Natural killer cell (primary cell): ENCODE results near the gene CHST8. TPM values are rescaled to one million over a fixed set of nuclear protein-coding genes. Genes with fewer than 3 reads are reported as not detected.

Experiments
- ATAC-seq, 3 donors: fragments of 150-1000 bp in 2 of 3; fragments of 200-7000 bp in 1 of 3; cut with Tn5 transposase; 1 replicate in 1 of 3; 2 replicates in 2 of 3; pipeline ENCODE4 v1.10.0; 2021; ENCODE audit warnings: mild to moderate bottlenecking in 2 of 3, moderate library complexity in 2 of 3
- DNase-seq, 2 donors: peaks; one replicate each; pipeline versions ENCODE4 v3.0.0 to v3.0.0-alpha.2; 2013 to 2021; ENCODE audit warnings: mixed read lengths in 1 of 2
- H3K27ac ChIP-seq: one replicate; pipeline ENCODE4 v1.5.1; 2013; ENCODE audit warnings: mild to moderate bottlenecking, low read length
- H3K27me3 ChIP-seq: one replicate; pipeline ENCODE4 v1.6.1; 2013; ENCODE audit warnings: low read length; ENCODE audit not compliant: control insufficient read depth, insufficient read depth
- H3K36me3 ChIP-seq: one replicate; pipeline ENCODE4 v1.6.1; 2013; ENCODE audit warnings: low read length; ENCODE audit not compliant: control insufficient read depth, insufficient read depth
- H3K4me1 ChIP-seq: one replicate; pipeline ENCODE4 v1.6.1; 2013; ENCODE audit warnings: low read length; ENCODE audit not compliant: control insufficient read depth, insufficient read depth
- H3K4me3 ChIP-seq: one replicate; pipeline ENCODE4 v1.5.1; 2013; ENCODE audit warnings: low read length
- H3K9me3 ChIP-seq: one replicate; pipeline ENCODE4 v1.6.1; 2013; ENCODE audit warnings: low read length; ENCODE audit not compliant: control insufficient read depth, insufficient read depth
- H3K27ac Mint-ChIP-seq, 2 donors: one replicate each; pipeline ENCODE4 v1.8.0; 2022; ENCODE audit warnings: mild to moderate bottlenecking in 2 of 2, mixed read lengths in 2 of 2, moderate library complexity in 1 of 2
- H3K27me3 Mint-ChIP-seq, 2 donors: one replicate each; pipeline ENCODE4 v1.8.0; 2022; ENCODE audit warnings: low read depth in 2 of 2, mixed read lengths in 2 of 2
- H3K36me3 Mint-ChIP-seq: one replicate; pipeline ENCODE4 v1.8.0; 2022; ENCODE audit warnings: mixed read lengths
- H3K4me1 Mint-ChIP-seq, 2 donors: one replicate each; pipeline ENCODE4 v1.8.0; 2022; ENCODE audit warnings: mixed read lengths in 2 of 2
- H3K4me3 Mint-ChIP-seq: one replicate; pipeline ENCODE4 v1.8.0; 2022; ENCODE audit warnings: mild to moderate bottlenecking, moderate library complexity, mixed read lengths
- H3K9me3 Mint-ChIP-seq, 2 donors: one replicate each; pipeline ENCODE4 v1.8.0; 2022; ENCODE audit warnings: mixed read lengths in 2 of 2
- WGBS: methylation state at CpG from one replicate; pipeline ENCODE4 v1.1.7; 2013; ENCODE audit warnings: missing lambda C conversion rate; ENCODE audit not compliant: insufficient coverage; 5-methylcytosine and 5-hydroxymethylcytosine counted together
- intact Hi-C: fragments of 100-400 bp; cut with micrococcal nuclease; formaldehyde crosslinking; loops from one replicate; pipeline ENCODE4 v1.14.2; 2022
- total RNA-seq, 4 donors: library from RNA; stranded (reverse); fragments of 120-200 nt in 1 of 4; gene quantifications; one replicate each; pipeline versions ENCODE4 v1.2.3 to v1.2.4, GENCODE V29; 2013 to 2022
- TF ChIP-seq, protein P1 (sequence below): fragments of 200-600 bp; IDR thresholded peaks from one replicate; pipeline ENCODE4 v1.8.0; 2022; ENCODE audit warnings: antibody characterized with exemption

CHST8 gene
- total RNA-seq, 3 donors from 2014 or later (not counting 1 experiment from before 2014, with no cell fraction given), result not detected

DNA sequence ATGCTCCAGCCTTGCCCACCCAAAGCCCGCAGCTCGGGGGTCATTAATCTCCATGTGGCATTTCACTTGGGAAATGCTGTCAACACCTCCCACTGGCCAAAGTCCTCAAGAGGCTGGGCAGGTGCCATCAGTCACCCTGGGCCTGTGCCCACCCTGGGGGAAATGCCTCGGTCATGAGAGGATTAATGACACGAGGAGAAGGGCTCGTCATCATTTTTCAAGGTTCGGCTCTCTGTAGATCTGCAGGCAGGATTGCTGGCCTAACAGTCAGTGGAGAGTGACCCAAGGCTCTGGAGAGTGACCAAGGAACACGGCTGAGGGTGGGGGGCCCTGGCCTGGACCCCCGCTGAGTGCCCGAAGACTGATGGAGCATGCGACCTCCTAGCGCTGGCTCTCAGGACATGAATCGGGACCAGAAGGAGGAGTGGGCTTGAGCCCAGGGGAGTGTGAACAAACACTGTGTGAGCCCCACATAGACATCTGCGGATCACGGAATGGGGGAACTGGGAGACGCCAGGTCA, 159.7 kb downstream of the CHST8 start:
- H3K27ac Mint-ChIP-seq, result no peak overlapping the region
- H3K4me3 Mint-ChIP-seq, result no peak overlapping the region
- H3K27me3 ChIP-seq, result no peaks in the 10 kb centered on the region
- 92% methylated on average over 15 of the region's 15 CpGs for WGBS
- H3K36me3 Mint-ChIP-seq, result no peaks in the 10 kb centered on the region
- H3K27me3 Mint-ChIP-seq, result peaks cover 30 to 31% of the 10 kb centered on the region in 2 donors
- peaks cover 0 to 21% of the 10 kb centered on the region in 2 donors for H3K4me1 Mint-ChIP-seq
- H3K4me3 ChIP-seq, result no peak overlapping the region
- H3K27ac ChIP-seq, result no peak overlapping the region
- TF ChIP-seq, protein P1, sequence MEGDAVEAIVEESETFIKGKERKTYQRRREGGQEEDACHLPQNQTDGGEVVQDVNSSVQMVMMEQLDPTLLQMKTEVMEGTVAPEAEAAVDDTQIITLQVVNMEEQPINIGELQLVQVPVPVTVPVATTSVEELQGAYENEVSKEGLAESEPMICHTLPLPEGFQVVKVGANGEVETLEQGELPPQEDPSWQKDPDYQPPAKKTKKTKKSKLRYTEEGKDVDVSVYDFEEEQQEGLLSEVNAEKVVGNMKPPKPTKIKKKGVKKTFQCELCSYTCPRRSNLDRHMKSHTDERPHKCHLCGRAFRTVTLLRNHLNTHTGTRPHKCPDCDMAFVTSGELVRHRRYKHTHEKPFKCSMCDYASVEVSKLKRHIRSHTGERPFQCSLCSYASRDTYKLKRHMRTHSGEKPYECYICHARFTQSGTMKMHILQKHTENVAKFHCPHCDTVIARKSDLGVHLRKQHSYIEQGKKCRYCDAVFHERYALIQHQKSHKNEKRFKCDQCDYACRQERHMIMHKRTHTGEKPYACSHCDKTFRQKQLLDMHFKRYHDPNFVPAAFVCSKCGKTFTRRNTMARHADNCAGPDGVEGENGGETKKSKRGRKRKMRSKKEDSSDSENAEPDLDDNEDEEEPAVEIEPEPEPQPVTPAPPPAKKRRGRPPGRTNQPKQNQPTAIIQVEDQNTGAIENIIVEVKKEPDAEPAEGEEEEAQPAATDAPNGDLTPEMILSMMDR, result no peak
- ATAC-seq, result no peak
- H3K9me3 Mint-ChIP-seq, result no peaks in the 10 kb centered on the region
- H3K9me3 ChIP-seq, result no peaks in the 10 kb centered on the region
- peaks cover 3% of the 10 kb centered on the region for H3K4me1 ChIP-seq
- intact Hi-C loops, result no loop called here
- no peaks in the 10 kb centered on the region for H3K36me3 ChIP-seq
- DNase-seq, result no peak

DNA sequence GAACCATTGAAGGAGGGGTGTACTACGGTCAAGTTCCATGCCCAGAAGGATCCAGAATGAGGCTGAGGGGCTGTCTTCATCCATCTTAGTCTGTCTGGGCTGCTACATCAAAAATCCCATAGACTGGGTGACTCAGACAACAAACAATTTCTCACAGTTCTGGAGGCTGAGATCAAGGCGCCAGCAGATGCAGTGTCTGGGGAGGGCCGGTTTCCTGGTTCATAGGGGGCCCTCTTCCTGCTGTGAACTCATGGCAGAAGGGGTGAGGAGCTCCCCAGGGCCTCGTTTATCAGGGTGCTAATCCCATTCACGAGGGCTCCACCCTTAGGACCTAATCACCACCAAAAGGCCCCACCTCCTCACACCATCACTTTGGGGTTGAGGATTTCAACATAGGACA, 160.2 kb downstream of the CHST8 start:
- peaks cover 3% of the 10 kb centered on the region for H3K4me1 ChIP-seq
- H3K9me3 ChIP-seq, result no peaks in the 10 kb centered on the region
- H3K36me3 ChIP-seq, result no peaks in the 10 kb centered on the region
- no peaks in the 10 kb centered on the region for H3K36me3 Mint-ChIP-seq
- no peak overlapping the region for H3K4me3 ChIP-seq
- no peak overlapping the region for H3K27ac ChIP-seq
- DNase-seq (no peak), ATAC-seq (no peak)
- H3K4me1 Mint-ChIP-seq, result peaks cover 0 to 21% of the 10 kb centered on the region in 2 donors
- intact Hi-C loops, result no loop called here
- no peaks in the 10 kb centered on the region for H3K27me3 ChIP-seq
- TF ChIP-seq, protein P1, result no peak
- 69% methylated on average over 5 of the region's 5 CpGs for WGBS
- peaks cover 30 to 31% of the 10 kb centered on the region in 2 donors for H3K27me3 Mint-ChIP-seq
- no peak overlapping the region for H3K27ac Mint-ChIP-seq
- no peak overlapping the region for H3K4me3 Mint-ChIP-seq
- no peaks in the 10 kb centered on the region for H3K9me3 Mint-ChIP-seq

DNA sequence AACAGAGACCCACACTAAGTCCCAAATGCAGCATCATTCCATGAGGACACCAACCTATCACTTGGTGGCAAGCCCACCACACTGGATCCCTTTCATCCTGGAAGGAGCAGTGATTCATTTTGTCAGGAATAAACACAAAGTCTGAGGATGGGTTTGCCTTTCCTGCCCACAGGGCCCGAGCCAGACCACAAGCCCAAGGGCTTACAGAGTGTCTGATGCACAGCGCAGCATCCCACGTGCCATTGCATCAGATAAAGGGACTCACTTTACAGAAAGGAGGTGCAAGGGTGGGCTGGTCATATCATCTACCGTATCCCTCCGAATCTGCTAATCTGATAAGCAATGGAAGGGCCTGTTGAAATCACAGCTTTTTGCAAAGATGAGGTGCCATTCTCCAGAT, 162.7 kb downstream of the CHST8 start:
- H3K9me3 ChIP-seq, result no peaks in the 10 kb centered on the region
- peaks cover 0 to 8% of the 10 kb centered on the region in 2 donors for H3K4me1 Mint-ChIP-seq
- TF ChIP-seq, protein P1, result no peak
- no peaks in the 10 kb centered on the region for H3K36me3 ChIP-seq
- no peak overlapping the region for H3K27ac Mint-ChIP-seq
- no peaks in the 10 kb centered on the region for H3K36me3 Mint-ChIP-seq
- no peaks in the 10 kb centered on the region for H3K9me3 Mint-ChIP-seq
- DNase-seq (no peak), ATAC-seq (no peak)
- no peaks in the 10 kb centered on the region for H3K27me3 ChIP-seq
- WGBS, result 86% methylated on average over 5 of the region's 5 CpGs
- no peaks in the 10 kb centered on the region for H3K4me1 ChIP-seq
- H3K27me3 Mint-ChIP-seq, result peaks cover 25 to 32% of the 10 kb centered on the region in 2 donors
- H3K4me3 Mint-ChIP-seq, result no peak overlapping the region
- H3K27ac ChIP-seq, result no peak overlapping the region
- intact Hi-C loops, result no loop called here
- no peak overlapping the region for H3K4me3 ChIP-seq

DNA sequence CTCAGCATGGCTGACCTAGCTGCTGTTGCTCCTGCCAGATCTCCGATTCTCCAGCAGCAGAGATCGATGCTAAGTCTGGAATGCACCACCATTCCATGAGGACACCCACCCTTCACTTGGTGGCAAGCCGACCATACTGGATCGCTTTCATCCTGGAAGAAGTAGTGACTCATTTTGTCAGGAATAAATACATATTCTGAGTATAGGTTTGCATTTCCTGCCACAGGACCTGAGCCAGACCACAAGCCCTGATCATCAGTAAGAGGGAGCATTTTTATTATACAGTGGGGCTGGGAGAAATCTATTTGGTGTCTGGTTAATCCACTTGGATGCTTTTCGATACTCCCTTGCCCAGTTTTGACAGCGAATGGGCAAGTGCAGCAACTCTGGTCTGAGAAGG, 164.0 kb downstream of the CHST8 start:
- 66% methylated on average over 6 of the region's 6 CpGs for WGBS
- ATAC-seq (no peak), DNase-seq (no peak)
- no peaks in the 10 kb centered on the region for H3K9me3 Mint-ChIP-seq
- H3K36me3 Mint-ChIP-seq, result no peaks in the 10 kb centered on the region
- H3K27me3 Mint-ChIP-seq, result peaks cover 15 to 25% of the 10 kb centered on the region in 2 donors
- H3K27ac Mint-ChIP-seq, result no peak overlapping the region
- no peaks in the 10 kb centered on the region for H3K4me1 Mint-ChIP-seq
- Histone ChIP-seq H3K4me3 (no peak overlapping the region), H3K36me3 (no peaks in the 10 kb centered on the region), H3K4me1 (no peaks in the 10 kb centered on the region), H3K9me3 (no peaks in the 10 kb centered on the region), H3K27ac (no peak overlapping the region), H3K27me3 (no peaks in the 10 kb centered on the region)
- intact Hi-C loops, result no loop called here
- TF ChIP-seq, protein P1, result no peak
- H3K4me3 Mint-ChIP-seq, result no peak overlapping the region
